NT2/D1 (cell line): ENCODE results near the gene RINT1.

ENCODE experiments used
- SUZ12 ChIP-seq: IDR thresholded peaks from 2 replicates; pipeline ENCODE4 v1.6.1; 2011; ENCODE audit not compliant: insufficient read length, insufficient read depth; ENCODE audit errors: extremely low read depth
- YY1 ChIP-seq: IDR thresholded peaks from 2 replicates; pipeline ENCODE4 v1.6.1; 2011; ENCODE audit not compliant: insufficient read length, insufficient read depth
- ZNF274 ChIP-seq: IDR thresholded peaks from 2 replicates; pipeline ENCODE4 v1.6.1; 2011; ENCODE audit warnings: mild to moderate bottlenecking, low read depth, low read length

DNA sequence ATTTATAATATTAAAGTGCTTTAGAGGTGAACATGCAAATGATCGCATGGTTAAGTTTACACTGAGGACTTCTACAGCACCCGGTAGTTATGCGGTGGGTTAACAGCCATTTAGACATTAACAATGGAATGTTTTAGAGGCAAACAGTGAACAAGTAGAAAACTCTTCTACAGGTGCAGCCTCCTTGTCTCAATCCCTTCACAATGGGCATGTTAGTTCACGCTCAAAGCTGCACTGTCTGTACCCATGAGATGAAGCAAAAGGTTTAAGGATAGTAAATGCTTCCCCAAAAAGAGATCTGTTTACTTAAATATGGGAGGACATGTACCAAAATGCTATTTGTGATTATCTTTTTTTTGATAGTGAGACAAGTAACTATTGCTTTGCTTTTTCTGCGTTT, 35.0 kb upstream of the RINT1 start:
- TF ChIP-seq YY1 (no peak), SUZ12 (no peak), ZNF274 (no peak)
